Kidney epithelial cell (primary cell): Measurements from ENCODE around the gene KIAA1671. TPM values are rescaled to one million over a fixed set of nuclear protein-coding genes. Genes with fewer than 3 reads are reported as not detected.

Source experiments
- DNase-seq: peaks from one replicate; pipeline ENCODE4 v3.0.0-alpha.2; 2010; ENCODE audit warnings: low read depth
- H3K27me3 ChIP-seq: 2 replicates; pipeline ENCODE4 v1.6.0; 2011; ENCODE audit warnings: low read length; ENCODE audit not compliant: control insufficient read depth, insufficient read depth
- H3K36me3 ChIP-seq: 2 replicates; pipeline ENCODE4 v1.5.1; 2011; ENCODE audit warnings: low read length; ENCODE audit not compliant: control insufficient read depth, insufficient read depth
- H3K4me3 ChIP-seq: 2 replicates; pipeline ENCODE4 v1.5.1; 2011; ENCODE audit warnings: low read depth, mild to moderate bottlenecking, control low read depth, low read length
- total RNA-seq: library from RNA; depleted of rRNA; stranded (reverse); fragments of >200 nt; gene quantifications from 2 replicates; pipeline ENCODE4 v1.2.3, GENCODE V29; 2015
- TF ChIP-seq, protein P1 (sequence below): IDR thresholded peaks from 2 replicates; pipeline ENCODE4 v1.5.1; 2011; ENCODE audit warnings: mild to moderate bottlenecking, moderate library complexity, low read length, control low read depth, inconsistent platforms; ENCODE audit not compliant: insufficient read depth, poor library complexity, severe bottlenecking

Gene KIAA1671
- total RNA-seq, 1 donor from 2014 or later, result 32.3 TPM

DNA sequence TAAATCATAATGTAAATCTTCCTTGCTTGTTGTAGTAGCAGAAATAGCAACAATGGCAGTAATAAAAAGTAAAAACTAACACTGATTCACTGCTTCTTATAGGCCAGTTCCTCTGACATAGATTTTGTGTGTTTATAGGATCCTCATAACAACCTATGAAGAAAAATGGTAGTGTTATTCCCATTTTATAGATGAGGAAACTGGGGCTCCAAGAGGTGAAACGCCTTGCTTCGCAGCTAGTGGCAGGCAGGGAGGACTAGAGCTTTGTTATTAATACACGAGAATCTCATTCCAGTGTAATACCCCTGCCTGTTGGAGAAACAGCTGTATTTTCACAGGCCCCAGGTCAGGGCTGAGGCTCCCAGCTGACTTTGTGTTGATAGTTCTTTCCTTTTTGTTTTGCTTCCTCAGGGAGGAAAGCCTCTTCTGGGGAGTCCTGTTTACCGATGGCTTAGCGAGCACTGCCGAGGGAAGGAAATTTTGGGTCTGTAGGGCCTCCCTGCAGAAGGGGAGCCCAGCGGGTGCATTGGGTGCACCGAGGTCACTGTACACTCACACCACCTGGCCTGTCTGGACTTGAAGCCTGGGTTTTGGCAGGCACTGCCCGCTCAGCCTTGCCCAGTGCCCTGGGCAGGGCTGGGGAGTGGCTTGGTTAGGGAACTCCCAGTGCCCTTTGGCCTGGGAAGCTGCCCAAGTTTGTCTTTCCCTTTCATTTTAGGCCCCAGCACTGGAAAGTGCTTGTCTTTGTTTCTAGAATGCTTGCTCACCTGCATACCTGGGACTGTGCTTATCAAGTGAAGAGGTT, 13.5 kb downstream of the KIAA1671 start:
- no peak for DNase-seq
- no peaks in the 10 kb centered on the region for H3K36me3 ChIP-seq

DNA sequence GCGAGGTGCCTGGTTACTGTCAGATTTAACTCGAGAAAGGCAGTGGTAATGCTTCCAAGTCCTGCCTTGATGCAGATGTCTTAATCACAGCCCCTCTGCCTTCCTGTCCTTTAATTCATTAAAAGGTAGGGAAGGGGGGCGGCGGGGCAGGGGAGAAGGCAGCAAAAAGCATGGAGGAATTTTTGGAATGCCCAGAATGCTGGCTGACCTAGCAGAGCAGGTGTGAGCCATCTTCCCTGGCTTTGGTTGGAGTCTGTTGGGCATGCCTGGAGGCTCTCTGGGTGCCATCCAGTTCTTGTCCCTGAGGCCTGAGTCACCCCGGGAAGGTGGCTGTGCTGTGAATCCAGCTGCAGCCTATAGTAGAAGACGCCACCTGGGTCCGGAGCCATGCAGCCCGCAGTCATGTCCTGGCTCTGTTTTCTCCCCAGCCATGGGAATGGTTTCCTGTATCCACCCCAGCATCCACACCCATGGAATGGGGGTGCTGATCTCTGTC, 15.6 kb downstream of the KIAA1671 start:
- TF ChIP-seq, protein P1, sequence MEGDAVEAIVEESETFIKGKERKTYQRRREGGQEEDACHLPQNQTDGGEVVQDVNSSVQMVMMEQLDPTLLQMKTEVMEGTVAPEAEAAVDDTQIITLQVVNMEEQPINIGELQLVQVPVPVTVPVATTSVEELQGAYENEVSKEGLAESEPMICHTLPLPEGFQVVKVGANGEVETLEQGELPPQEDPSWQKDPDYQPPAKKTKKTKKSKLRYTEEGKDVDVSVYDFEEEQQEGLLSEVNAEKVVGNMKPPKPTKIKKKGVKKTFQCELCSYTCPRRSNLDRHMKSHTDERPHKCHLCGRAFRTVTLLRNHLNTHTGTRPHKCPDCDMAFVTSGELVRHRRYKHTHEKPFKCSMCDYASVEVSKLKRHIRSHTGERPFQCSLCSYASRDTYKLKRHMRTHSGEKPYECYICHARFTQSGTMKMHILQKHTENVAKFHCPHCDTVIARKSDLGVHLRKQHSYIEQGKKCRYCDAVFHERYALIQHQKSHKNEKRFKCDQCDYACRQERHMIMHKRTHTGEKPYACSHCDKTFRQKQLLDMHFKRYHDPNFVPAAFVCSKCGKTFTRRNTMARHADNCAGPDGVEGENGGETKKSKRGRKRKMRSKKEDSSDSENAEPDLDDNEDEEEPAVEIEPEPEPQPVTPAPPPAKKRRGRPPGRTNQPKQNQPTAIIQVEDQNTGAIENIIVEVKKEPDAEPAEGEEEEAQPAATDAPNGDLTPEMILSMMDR, result no peak
- H3K27me3 ChIP-seq, result no peaks in the 10 kb centered on the region
- H3K36me3 ChIP-seq, result no peaks in the 10 kb centered on the region
- DNase-seq, result no peak
- no peak overlapping the region for H3K4me3 ChIP-seq

More for the DNA sequence above, 13.5 kb downstream of the KIAA1671 start:
- H3K4me3 ChIP-seq, result no peak overlapping the region
- TF ChIP-seq, protein P1, result no peak
- no peaks in the 10 kb centered on the region for H3K27me3 ChIP-seq

DNA sequence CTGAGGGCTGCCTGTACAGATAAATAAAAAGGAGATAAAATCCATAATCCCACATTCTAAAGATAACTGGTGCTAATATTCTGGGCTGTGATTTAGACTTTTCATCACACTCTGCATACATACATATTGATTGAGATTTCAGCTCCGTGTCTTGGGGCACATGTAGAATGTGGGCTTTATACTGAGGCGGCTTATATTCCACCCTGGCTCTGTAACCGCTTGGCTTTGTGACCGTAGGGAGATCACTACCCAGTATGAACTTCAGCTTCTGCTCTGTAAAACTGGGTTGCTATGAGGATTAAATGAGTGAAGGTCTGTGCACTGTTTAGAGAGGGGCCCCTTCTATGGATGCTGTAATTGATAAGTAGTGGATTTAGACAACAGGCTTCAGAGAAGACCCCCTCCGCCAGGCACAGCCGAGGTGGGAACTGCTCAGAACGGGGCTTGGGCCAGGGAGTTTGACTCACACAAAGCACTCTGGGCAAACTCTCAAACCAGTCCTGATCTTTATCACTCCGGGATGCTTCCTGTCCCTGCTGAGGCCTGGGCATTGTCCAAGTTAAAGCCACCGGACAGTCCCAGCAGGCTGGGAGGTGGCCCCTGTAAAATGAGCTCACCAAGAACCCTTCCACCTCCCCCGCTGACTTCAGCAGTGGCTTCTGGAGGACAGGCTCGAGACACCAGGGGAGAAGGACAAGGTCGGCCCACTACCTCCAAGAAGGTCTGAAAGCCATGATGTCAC, 17.2 kb downstream of the KIAA1671 start:
- H3K27me3 ChIP-seq, result no peaks in the 10 kb centered on the region
- no peaks in the 10 kb centered on the region for H3K36me3 ChIP-seq
- no peak overlapping the region for H3K4me3 ChIP-seq
- no peak for DNase-seq
- TF ChIP-seq, protein P1, result no peak

DNA sequence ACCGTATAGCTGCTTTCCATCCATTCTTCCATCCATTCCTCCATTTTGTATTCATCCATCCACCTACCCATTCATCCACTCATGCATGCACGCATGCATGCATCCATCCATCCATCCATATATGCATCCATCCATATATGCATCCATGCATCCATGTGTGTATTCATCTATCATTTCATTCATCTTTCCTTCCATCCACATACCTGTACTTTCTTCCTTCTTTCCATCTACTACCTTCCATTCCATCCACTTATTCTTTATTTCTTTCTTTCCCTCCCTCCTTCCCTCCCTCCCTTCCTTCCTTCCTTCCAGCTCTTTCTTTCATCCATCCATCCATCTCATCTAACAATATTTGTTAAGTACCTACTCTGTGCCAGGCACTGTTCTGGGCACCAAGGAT, 19.9 kb downstream of the KIAA1671 start:
- TF ChIP-seq, protein P1, result no peak
- no peak overlapping the region for H3K4me3 ChIP-seq
- no peaks in the 10 kb centered on the region for H3K36me3 ChIP-seq
- H3K27me3 ChIP-seq, result no peaks in the 10 kb centered on the region
- no peak for DNase-seq

DNA sequence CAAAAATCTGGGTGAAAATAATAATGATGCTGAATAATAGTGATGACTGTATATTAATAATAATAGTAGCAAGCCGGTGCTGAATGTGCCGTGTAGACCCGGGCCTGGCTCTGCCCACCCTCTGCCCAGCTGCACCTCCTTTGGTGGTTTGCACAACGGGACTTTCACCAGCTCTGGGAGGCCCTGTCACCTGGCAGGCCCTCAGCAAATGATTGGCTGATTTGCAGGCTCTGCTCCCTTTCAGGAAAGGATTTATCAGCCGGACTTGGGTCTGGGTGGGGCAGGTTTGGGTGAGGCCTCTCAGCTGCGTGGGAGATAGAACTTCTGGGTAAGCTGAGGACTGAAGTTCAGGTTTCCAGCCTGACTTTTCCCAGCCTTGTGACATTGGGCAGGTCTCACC, 21.4 kb downstream of the KIAA1671 start:
- TF ChIP-seq, protein P1, result no peak
- no peaks in the 10 kb centered on the region for H3K36me3 ChIP-seq
- no peak for DNase-seq
- H3K27me3 ChIP-seq, result no peaks in the 10 kb centered on the region
- H3K4me3 ChIP-seq, result no peak overlapping the region
